IPS-11a (cell line): ENCODE data around the gene TIMM9.
"Not testable (repeated sequence)": the region's sequence is repeated elsewhere in the genome, so short reads cannot be mapped to it uniquely, and the experiment has no call there.

ENCODE experiments used
- H3K4me3 ChIP-seq: one replicate; pipeline ENCODE4 v1.5.1; 2013; ENCODE audit warnings: low read depth, low read length, control low read depth

Gene TIMM9

GRCh38 chr14:58427281-58428117, at the start of gene TIMM9, which contains the start of gene KIAA0586:
Gene TIMM9 (minus strand): TSS chr14:58427531. CDS start chr14:58411945, 15,586 bp downstream.
Gene KIAA0586 (plus strand): TSS chr14:58427719. CDS start chr14:58428265, 546 bp downstream.
- H3K4me3 ChIP-seq, result peak within 1 kb of the TSS; percentile 92

GRCh38 chr14:58476320-58476719, 49.0 kb upstream of the TIMM9 start:
- H3K4me3 ChIP-seq, result no peak overlapping the region

DNA sequence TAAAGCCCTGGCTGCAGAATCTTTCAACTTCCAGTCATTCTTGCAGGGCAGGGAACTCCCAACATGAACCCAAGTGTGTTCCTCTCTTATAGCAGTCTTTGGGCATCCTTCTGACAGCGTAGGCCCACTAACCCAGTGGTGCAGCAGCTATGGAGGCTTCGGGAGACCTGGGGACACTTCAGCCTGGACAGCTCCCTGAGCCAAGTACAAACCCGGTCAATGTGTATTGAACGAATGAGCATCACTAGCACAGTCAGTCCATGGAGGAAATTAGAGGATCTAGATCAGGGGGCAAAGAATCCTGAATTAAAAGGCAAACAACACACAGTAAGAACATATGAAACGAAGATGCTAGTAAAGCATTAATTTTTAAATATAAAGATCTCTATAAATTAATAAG, 42.0 kb upstream of the TIMM9 start:
- H3K4me3 ChIP-seq, result no peak overlapping the region

DNA sequence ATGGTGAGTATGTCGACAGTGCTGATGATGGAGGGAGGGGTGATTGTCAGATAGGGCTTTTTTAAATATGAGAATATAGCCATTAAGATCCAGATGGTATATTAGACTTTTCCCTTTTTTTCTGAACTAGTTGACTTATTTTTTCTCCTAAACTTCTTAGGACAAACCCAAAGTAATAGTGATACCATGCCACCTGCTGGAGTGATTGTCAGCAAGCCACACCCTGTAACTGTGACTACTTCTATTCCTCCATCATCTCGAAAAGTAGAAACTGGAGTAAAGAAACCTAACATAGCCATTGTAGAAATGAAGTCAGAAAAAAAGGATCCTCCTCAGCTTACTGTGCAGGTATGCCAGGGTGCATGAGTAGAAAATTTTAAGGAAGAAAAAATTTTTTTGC, 40.2 kb upstream of the TIMM9 start:
- no peak overlapping the region for H3K4me3 ChIP-seq

- H3K4me3 ChIP-seq, result no peak overlapping the region
These were observed 39.1 kb upstream of the TIMM9 start for GRCh38 chr14:58466459-58466858.

GRCh38 chr14:58465421-58465820, 38.1 kb upstream of the TIMM9 start:
- H3K4me3 ChIP-seq, result no peak overlapping the region

- H3K4me3 ChIP-seq, result no peak overlapping the region
These were observed 37.3 kb upstream of the TIMM9 start for GRCh38 chr14:58464652-58465051.

- no peak overlapping the region for H3K4me3 ChIP-seq
These were observed 35.8 kb upstream of the TIMM9 start for GRCh38 chr14:58463147-58463546.

DNA sequence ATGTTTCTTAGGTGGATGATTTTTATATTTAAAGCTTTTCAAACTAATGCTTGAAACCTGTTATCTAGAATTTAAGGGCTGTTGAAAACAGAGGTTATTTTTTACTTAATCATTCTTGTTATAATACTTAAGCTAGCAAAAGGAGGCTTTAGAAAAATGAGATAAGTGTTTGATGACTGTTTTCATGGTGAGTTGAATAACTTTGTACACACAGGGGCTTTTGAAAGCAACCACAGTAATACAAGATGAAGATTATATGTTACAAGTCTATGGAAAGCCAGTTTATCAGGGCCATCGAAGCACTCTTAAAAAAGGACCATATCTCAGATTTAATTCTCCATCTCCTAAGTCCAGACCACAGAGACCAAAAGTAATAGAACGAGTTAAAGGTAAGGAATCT, 33.4 kb upstream of the TIMM9 start:
- no peak overlapping the region for H3K4me3 ChIP-seq

- H3K4me3 ChIP-seq, result no peak overlapping the region
These were observed 28.4 kb upstream of the TIMM9 start for GRCh38 chr14:58455593-58456265.

GRCh38 chr14:58444627-58445026, 17.3 kb upstream of the TIMM9 start:
- H3K4me3 ChIP-seq, result no peak overlapping the region

DNA sequence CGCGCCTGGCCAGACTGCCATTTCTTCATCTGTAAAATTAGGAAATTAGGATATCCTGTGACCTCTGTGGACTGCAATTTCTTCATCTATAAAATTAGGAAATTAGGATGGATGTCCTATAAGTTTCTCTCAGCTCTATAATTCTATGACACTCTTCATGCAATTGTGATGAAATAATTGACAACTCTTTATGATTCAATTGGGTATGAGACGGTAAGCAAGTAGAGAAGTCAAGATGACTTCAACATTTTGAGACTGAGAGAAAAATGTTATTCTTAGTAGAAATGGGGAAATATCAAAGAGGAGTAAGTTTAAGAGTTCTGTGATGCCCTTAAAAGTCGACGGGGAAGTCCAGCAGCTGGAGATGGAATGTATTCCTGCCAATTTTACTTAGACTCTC, 12.1 kb upstream of the TIMM9 start:
- H3K4me3 ChIP-seq, result no peak overlapping the region

- no peak overlapping the region for H3K4me3 ChIP-seq
These were observed 2.8 kb upstream of the TIMM9 start for GRCh38 chr14:58430156-58430555.

GRCh38 chr14:58428118-58428683, 870 bp upstream of the TIMM9 start:
- H3K4me3 ChIP-seq, result peak overlapping the region; percentile 92

DNA sequence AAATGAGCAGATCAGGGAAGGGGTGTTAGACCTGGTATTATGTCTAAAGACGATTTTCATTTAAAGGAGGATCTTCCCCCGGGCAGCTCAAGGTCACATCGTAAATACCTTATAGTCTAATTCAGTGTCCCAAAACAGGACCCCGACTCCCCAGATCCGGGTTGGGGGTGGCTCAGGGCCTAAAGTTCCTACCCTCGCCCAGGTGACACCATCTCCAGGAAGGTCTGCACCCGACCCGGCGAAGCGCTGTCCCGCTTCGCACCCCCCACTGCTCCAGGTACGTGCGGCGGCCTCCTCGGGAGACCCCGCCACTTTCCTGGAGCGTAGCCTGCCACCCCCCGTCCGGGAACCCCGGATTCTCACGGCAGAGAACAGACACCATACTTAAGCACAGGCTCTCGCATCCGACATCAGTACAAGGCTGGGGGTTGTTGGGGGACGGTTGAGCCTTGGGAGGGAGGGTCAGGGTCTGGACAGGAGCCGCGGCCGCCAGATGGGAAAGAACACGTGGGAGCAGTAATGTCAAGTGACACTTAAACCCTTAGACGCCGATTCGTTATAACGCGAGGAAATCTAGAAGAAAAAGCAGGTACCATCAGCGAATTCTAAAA, 556 bp downstream of the TIMM9 start:
- H3K4me3 ChIP-seq, result peak overlapping the region; percentile 92

GRCh38 chr14:58416934-58417333, 10.4 kb downstream of the TIMM9 start:
- not testable (repeated sequence) for H3K4me3 ChIP-seq

DNA sequence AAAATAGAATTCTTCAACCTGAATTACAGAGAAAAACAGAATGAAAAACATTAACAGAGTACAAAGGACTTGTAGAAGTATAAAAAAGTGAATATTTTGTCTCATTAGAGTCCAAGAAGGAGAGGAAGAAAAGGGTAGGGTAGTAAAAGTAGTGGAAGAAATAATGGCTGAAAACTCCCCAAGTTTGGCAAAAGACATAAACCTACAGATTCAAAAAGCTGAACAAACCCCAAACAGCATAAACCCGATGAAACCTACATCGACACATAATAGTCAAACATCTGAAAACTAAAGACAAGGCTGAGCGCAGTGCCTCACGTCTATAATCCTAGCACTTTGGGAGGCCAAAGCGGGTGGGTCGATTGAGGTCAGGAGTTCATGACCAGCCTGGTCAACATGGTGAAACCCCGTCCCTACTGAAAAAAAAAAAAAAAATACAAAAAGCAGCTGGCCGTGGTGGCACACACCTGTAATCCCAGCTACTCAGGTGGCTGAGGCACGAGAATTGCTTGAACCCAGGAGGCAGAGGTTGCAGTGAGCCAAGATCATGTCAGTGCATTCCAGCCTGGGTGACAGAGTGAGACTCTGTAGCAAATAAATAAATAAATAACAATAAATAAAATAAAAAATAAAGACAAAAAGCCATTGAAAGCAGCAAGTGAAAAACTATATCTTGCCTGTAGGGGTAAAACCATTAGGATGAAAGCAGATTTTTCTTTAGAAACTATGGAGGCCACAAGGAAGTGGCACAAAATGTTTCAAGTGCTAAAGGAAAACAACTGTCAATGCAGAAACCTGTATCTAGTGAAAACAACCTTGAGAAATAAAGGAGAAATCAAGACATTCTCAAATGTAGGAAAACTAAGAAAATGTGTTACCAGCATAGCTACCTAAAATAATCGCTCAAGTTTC, 11.4 kb downstream of the TIMM9 start:
- H3K4me3 ChIP-seq, result no peak overlapping the region

DNA sequence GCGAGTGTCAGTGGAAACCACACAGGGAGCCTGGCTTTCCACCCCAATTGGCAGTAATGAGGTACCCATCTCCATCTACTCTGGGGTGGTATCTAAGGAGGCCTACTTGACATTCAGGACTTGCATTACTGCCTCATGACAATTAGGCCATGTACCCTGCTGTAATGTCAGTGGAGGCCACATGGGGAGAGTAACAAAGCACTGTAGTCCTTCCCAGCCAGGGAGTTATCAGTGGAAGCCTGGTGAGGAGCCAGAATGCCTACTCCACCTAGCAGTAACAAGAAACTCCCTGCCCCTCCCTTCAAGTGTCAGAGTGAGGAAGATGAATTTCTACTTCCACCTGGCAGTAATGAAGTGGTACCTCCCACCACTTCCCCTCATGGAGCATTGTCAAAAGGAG, 12.5 kb downstream of the TIMM9 start:
- H3K4me3 ChIP-seq, result no peak overlapping the region

GRCh38 chr14:58408681-58409215, 18.6 kb downstream of the TIMM9 start:
- no peak overlapping the region for H3K4me3 ChIP-seq

DNA sequence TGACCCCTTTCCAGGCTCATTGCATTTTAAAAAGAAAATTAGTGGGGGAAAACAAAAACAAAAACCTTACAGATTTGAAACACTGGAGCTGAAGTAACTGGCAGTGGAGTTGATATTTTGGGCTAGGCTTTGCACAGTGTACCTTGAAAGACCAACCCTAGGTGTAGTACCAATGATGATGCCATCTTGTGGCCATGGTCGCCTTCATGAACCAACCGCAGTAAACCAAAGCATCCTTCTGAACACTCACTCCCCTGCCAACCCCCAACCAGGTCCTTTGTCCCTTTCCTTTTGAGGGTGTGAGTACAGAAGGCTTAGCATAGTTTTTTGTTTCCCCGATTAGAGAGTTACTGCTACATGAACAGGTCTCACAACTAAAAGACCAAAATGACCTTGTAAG, 25.7 kb downstream of the TIMM9 start:
- H3K4me3 ChIP-seq, result no peak overlapping the region
